ENCODE results near the gene MAP2K7. TPM values are rescaled to one million over a fixed set of nuclear protein-coding genes. Genes with fewer than 3 reads are reported as not detected.

Gene MAP2K7
- total RNA-seq, 4 donors from 2014 or later = 9.9 to 16.2 (median 12.4) TPM

DNA sequence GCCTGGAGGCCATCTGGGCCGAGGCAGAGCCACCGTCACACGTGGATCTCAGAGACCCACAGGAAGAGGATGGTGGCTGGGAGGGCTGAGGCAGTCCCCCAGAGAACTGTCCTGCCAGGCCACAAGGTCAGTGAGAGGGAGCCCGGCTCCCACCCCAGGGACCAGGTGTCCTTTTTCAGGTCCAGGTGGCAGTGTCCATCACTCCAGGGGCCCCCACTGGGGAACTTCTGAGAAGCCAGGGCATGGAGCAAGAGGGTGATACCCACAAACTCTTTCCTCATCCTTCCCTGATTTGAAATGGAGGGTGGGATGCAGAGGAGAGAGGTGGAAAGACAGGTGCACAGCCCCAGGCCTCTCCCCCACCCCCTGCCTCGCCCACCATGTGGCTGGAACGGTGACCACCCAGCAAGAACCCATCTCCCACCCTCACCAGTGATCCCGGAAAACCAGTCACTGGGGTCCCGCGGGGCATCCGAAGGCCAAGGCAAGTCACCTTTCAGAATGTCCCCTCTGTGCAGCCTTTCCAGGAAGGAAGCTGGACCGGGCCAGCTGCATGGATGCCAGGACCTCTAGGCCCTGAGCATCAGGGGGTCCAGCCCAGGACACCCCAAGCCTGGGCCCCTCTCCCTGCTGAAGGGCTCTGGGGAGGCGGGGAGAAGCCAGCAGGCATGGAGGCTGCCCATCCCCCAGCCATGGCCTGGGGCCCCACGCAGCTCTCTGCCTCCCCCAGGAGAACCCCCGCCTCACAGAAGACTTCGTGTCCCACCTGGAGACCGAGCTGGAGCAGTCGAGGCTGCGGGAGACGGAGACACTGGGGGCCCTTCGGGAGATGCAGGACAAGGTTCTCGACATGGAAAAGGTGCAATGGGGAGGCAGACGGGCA lies 43.6 kb upstream of the MAP2K7 start:
- TF ChIP-seq, protein P1, sequence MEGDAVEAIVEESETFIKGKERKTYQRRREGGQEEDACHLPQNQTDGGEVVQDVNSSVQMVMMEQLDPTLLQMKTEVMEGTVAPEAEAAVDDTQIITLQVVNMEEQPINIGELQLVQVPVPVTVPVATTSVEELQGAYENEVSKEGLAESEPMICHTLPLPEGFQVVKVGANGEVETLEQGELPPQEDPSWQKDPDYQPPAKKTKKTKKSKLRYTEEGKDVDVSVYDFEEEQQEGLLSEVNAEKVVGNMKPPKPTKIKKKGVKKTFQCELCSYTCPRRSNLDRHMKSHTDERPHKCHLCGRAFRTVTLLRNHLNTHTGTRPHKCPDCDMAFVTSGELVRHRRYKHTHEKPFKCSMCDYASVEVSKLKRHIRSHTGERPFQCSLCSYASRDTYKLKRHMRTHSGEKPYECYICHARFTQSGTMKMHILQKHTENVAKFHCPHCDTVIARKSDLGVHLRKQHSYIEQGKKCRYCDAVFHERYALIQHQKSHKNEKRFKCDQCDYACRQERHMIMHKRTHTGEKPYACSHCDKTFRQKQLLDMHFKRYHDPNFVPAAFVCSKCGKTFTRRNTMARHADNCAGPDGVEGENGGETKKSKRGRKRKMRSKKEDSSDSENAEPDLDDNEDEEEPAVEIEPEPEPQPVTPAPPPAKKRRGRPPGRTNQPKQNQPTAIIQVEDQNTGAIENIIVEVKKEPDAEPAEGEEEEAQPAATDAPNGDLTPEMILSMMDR (IDR thresholded peaks at IDR 0.05; ENCODE audit: low read depth) = no peak

DNA sequence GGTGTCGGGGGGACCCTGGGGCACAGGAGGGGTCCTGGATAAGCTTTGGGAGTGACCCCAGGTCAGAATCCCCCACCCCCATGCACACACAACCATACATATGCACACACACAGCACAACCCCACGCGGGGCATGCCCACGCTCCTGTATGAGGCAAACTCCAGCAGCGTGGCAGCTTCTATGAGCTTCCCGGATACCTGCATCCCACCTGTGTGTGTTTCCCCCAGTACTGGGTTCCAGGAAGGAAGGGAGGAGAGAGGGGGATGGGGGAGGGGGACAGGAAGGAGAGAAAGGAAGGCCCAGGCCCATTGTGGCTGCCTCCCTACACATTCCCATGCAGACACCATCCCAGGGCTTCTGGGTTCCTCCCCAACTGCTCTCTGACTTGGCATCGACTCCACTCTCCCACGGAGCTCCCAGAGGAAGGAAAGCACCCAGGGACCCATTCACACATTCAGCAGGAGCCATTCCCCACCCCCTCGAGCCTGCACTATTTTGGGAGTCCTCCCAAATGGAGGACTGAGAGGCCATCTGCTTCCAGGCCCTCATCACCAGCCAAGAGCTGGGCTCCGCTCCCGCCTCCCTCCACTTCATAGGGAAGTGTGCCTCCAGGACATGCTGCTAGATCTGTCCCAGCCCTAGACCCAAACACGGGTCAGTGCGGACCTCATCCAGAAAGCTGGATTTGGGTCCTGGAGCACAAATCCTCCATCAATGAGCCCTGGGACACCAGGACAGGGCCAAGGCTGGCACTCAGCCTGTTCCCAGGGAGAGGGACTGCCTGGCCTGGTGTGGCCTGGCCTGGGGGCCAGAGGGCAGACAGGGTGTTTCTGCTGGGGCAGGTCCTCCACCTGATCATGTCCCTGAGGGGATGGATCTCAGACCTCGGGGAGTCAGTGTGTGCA lies 42.7 kb upstream of the MAP2K7 start:
- TF ChIP-seq, protein P1 (IDR thresholded peaks at IDR 0.05; ENCODE audit: low read depth) = no peak

DNA sequence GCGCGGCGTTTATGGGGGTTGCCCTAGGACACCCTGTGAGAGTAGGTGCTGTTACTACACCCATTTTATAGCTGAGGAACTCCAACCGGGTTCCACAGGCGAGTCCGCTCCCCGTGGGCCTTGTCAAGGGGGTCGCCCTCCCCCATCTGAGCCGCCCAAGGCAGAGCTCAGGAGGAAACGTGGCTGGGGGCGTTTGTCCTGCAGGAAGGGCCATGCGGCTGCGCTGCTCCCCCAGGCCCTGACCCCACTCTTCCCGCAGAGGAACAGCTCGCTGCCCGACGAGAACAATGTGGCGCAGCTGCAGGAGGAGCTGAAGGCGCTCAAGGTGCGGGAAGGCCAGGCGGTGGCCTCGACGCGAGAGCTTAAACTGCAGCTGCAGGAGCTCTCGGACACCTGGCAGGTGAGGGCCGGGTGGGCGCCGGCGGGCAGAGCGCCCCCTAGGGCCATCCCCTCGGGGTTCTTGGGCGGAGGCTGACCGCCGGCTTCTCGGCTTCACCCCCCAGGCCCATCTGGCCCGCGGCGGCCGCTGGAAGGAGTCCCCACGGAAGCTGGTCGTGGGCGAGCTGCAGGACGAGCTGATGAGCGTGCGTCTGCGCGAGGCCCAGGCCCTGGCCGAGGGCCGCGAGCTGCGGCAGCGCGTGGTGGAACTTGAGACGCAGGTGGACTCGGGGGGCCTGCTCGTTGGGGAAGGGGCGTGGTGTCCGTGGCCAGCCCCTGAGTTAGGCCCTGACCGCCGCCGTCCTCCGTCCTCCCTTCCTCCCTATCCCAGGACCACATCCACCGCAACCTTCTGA lies 41.9 kb upstream of the MAP2K7 start:
- TF ChIP-seq, protein P1 (IDR thresholded peaks at IDR 0.05; ENCODE audit: low read depth) = no peak

DNA sequence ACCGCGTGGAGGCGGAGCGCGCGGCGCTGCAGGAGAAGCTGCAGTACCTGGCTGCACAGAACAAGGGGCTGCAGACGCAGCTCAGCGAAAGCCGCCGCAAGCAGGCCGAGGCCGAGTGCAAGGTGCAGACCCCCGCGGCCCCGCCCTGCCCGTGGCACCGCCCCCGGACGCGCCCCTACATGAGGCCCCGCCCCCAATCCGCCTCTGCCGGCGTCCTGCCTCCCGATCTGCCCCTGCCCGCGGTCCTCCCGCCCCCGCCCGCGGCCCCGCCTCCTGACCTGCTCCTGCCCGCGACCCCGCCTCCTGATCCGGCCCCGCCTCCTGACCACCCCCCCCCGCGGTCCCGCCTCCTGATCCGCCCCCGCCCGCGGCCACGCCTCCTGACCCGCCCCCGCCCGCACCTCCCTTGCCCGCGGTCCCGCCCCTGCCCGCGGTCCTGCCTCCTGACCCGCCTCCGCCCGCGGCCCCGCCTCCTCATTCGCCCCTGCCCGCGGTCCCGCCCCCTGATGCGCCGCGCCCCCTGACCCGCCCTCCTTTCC lies 41.2 kb upstream of the MAP2K7 start:
- TF ChIP-seq, protein P1 (IDR thresholded peaks at IDR 0.05; ENCODE audit: low read depth) = no peak

DNA sequence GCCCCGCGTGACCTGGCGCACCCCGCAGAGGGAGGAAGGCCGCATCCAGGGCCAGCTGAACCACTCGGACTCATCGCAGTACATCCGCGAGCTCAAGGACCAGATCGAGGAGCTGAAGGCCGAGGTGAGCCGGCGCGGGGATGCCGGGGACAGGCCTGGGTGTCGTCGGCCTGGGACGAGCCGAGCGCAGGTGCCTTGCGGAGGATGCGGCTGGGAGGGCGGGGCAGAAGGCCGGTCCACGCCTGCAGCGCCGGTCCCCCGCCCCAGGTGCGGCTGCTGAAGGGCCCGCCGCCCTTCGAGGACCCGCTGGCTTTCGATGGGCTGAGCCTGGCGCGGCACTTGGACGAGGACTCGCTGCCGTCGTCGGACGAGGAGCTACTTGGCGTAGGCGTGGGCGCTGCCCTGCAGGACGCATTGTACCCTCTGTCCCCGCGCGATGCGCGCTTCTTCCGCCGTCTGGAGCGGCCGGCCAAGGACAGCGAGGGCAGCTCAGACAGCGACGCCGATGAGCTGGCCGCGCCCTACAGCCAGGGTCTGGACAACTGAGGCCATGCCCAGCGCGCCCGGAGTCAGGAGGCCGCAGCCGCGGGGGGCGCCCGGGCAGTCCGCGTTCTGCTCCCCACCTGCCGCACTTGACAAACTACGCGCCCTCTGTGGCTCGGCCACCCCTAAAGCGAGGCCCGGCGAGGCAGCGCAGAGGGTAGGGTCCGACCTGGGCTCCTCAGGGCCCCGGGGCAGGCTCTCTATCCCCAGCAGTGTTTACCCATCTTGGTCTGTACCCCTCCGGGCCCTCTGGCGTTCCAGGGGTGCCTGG lies 40.3 kb upstream of the MAP2K7 start:
- TF ChIP-seq, protein P1 (IDR thresholded peaks at IDR 0.05; ENCODE audit: low read depth) = no peak

DNA sequence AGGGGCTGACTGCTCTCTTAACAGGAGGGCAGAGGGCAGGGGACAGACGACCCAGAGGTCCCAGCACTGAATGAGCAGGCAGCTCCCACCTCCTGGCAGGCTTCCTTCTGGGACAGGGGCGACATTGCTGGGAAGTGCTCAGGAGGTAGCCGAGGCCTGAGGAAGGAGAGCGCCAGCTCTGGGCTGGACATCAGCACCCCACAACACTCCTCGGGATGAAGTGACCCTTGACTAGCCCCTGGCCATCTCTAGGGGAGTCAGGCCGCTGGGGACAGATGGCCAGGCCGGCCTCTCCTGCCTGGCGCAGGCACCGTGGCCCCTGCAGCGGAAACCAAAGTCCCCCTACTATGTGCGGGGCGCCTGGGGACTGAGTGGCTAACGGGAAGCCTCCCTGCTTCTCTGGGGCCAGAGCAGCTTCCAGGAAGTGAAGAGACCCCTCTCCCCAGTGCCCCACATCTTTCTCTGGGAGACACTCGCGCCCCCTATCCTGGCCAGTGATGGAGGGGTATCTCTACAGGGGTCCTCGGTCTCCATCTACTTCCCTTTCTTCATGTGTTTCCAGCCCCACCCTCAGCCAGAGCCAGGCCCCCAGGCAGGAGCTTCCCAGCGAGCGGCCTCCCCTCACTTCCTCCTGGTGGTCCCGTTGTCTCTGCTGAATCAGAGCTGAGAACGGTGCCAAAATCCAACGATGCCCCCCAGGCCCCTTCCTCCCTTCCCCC lies 39.5 kb upstream of the MAP2K7 start:
- TF ChIP-seq, protein P1 (IDR thresholded peaks at IDR 0.05; ENCODE audit: low read depth) = no peak

Measured in subcutaneous adipose tissue (tissue), 4 donors.